DMS53 treated with DMSO at 0.1 percent for 48 hours (cell line): Measurements from ENCODE around the gene GMDS.

Experiments used
- DNase-seq: peaks from one replicate; lab custom pipeline; 2025; ENCODE audit not compliant: unreplicated experiment; lab: John Stamatoyannopoulos, UW

Gene GMDS

DNA sequence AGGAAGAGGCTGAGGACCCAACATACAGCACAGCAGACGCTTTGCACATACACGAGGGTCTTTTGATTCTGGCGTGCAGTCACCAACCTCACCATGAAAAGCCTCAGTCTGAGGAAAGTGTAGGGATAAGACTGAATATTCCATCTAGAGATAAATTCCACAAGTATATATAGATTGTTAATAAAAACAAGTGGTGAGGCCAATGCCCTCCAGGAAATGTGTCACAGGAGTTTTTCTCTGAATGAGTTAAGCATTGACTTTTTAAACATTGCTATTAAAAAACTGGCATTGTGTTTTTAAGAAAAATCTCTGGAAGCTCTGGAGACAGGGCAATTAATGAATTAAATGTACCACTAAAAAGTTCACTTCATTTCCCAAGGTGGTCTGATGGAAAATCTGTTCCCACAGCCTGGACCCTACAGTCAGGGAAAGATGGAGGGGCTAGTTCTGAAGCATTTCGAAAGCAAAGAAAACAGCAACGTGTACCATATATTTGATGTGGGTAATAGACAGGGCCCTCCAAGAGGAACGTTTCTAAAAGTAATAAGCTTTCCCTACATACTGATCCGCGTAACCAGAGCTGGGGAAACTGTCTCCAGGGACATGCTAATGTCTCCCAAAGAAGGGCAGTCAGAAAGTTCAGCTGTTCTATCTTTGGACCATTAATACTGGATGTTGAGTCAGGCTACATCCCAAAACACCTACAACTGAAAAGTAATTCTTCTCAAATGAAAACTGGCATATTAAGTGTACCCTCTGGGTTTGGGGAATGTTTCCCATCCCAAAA is 334.6 kb downstream of the GMDS start:
- no peak for DNase-seq

DNA sequence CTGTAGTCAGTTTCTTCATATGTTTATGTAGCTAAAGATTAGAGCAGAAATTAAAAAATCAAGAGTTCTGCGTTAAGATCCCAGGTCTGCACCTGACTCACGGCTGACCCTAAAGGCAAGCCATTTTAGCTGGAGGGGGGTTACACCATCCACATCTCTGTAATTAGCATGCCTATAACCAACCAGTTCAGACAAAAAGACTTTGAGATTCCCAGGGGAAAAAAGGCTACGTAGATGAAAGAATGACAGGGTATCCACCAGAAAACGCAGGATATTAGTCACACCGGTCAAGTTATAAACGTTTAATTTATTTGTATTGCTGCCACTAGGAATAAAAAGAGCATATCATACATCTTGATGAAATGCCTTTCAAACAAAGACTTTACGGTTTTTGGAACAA is 336.6 kb downstream of the GMDS start:
- no peak for DNase-seq

GRCh38 chr6:1906609-1907008 is 338.8 kb downstream of the GMDS start:
- no peak for DNase-seq

- DNase-seq: no peak
These were observed 339.4 kb downstream of the GMDS start for GRCh38 chr6:1906014-1906413.

DNA sequence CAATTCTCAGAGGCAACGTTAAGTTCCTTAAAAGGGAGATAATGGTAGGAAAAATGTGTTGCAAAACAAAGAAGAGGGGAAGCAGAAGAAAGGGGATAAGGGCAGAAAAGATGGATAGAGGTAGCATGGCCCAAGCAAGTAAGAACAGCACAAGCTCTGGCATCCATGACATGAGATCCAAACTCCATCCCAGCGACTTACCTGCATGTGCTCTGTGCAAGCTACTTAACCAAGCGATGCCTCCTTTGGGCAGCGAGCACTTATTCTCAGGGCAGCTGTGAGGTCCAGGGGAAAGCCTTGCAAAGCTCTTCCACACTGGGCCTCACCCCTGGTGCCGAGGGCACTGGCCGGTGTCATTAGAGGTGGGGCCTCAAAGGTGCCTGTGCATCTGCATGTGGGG is 340.5 kb downstream of the GMDS start:
- DNase-seq: no peak

GRCh38 chr6:1904466-1904799 is 341.0 kb downstream of the GMDS start:
- DNase-seq: no peak

DNA sequence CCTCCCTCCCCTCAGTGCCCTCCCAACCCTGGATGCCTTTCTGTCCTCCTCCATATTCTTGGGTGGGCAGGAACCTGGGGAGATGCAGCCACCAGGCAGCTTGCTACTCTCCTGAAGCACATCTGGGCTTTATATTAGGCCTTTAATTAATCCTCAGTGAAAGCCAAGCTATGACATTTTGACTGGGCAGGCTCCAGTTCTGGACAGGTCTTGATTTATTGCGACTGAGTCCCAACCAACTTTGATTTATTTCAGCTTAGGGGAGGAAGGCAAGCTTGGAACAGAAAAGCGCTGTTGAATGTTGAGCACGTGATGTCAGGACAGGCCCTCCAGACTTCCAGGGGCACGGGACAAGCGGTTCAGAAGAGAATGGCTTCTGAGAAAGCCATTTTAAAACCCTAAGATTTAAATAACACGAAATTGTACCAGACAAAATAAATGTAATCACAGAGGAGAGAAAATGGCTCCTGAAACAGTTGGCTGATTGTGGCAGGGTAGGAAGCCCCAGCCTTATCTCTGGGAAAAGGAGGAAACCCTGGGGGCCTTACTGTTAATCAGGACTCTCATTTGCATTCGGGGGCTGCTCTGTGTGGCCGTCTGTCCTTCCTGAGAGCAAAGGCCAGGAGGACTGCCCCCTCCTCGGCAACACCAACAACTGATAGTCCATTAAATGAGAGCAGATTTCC is 341.5 kb downstream of the GMDS start:
- DNase-seq: no peak

DNA sequence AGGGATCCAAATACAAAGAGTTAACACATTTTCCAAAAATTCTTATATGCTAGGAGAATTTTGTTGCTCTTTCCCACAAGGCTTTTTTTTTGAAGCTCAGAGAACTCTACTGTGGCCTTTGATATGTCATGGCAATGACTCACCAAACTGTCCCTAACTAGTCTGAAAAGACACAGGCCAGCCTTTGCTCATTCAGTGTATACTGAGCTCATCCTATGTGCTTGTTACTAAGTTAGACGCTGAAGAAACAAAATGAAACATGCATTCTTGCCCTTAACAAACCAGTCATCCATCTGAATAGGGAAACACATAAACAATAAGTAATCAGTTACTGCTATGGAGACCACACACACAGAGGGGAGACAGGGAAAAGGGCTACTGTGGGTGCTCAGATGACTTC is 343.8 kb downstream of the GMDS start:
- DNase-seq: no peak

DNA sequence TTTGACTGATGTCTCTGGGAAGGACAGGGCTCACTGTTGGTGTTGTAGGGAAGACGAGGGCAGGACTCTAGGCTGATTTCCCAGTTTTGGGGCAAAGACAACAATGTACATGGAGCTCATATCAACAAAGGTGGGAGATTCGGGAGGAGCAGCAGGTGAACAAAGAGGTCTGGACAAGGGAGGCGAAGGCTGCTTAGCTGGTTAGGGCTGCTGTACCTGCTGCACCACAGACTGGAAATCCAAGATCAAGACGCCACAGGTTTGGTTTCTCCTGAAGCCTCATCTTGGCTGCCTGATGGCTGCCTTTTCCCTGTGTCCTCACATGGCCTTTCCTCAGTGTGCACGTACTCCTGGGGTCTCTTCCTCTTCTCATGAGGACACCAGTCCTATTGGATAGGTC is 348.5 kb downstream of the GMDS start:
- DNase-seq: no peak

GRCh38 chr6:1895721-1896120 is 349.7 kb downstream of the GMDS start:
- DNase-seq: no peak

DNA sequence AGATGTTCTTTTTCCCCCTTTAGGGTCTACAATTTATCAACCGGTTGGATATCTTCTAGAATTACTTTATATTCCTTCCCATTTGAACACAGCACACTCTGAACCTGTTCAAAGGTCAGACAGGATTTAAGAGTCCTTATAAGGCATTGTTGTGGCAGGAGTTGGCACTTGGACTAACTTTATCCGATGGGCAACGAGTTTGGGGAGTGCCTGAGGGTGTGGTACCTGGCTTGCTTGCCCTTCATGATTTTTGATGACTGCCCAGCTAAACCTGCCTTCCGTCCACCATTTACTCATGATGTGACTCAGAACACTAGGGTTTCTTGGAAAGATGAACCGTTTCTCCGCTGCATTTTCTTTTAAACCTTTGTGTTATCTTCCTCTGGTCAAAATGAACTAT is 350.5 kb downstream of the GMDS start:
- no peak for DNase-seq

DNA sequence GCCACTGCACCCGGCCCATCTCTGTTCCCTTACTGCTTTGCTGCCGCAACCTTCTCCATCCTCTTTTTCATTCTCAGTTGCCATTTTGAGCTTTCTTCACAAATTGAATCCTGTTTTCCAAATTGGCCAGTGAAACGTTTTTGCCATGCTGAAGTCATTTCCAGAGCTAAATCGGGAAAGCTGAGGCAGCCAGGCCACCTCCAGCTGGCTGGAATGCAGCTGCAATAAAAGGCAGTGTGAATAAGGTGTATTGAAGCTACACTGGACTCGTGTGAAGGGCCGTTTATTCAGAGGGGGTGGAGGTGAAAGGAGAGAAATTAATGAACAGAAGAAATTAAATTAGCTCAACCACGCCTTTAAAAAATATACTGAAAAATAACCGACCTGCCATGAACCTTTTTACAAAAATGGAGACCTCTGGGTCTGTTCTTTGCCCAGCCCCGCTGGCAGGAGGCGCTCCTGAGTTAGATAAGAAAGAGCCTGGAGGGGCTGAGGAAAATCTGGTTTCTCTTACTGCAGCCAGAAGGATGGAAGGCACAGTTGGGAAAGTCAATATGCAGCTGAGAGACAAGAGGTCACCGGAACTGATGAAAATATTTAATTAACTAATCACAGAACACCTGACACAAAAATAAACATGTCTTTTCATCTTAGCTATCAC is 351.8 kb downstream of the GMDS start:
- no peak for DNase-seq

GRCh38 chr6:1892716-1893115 is 352.7 kb downstream of the GMDS start:
- no peak for DNase-seq

- DNase-seq: no peak
These were observed 354.4 kb downstream of the GMDS start for GRCh38 chr6:1890987-1891386.

DNA sequence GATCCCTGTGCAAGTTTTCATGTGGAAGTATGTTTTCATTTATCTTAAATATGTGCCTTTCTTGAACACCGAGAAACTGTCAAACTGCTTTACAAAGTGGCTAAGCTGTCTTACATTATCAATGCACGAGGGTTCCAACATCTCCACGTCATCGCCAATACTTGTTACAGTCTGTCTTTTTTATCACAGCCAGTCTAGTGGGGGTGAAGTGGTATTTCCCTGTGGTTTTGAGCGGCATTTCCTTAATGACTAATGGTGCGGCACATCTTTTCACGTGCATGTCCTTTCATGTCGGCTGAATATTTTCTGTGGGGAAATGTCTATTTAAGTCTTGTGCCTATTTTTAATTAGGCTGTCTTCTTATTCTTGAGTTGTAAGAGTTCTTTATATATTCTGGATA is 355.3 kb downstream of the GMDS start:
- DNase-seq: no peak

DNA sequence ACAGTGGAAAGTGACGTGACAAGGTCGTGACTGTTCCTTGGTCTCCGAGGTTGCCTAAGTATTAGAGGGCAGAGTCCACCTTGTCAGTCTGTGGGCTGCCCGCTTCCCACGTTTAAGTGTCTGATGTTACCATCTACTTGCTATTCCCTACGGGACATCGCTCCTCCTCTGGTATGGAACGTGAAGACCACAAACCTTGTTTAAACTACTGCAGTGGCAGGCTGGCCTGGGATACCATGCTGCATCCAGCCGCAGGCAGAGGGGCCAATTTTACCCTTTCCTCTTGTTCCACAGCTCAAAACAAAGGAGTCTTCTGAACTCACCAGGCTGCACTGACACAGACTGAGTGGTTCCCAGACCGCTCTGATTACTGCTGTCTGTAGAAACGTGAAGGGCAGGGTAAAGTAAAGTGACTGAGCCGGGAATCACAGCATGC is 359.8 kb downstream of the GMDS start:
- no peak for DNase-seq

GRCh38 chr6:1884313-1884712 is 361.1 kb downstream of the GMDS start:
- no peak for DNase-seq

- DNase-seq: no peak
These were observed 367.1 kb downstream of the GMDS start for GRCh38 chr6:1878330-1878729.

- DNase-seq: no peak
These were observed 371.6 kb downstream of the GMDS start for GRCh38 chr6:1873781-1874180.

GRCh38 chr6:1872649-1873131 is 372.7 kb downstream of the GMDS start:
- DNase-seq: no peak

GRCh38 chr6:1871724-1872315 is 373.6 kb downstream of the GMDS start:
- DNase-seq: no peak

GRCh38 chr6:1870932-1871331 is 374.5 kb downstream of the GMDS start:
- no peak for DNase-seq
